K562 (cell line): ENCODE data around the gene KRTAP20-2. TPM values are rescaled to one million over a fixed set of nuclear protein-coding genes. Genes with fewer than 3 reads are reported as not detected.

Experiments used
- ATAC-seq: fragments of 200-7000 bp; cut with Tn5 transposase; 3 replicates; pipeline ENCODE4 v1.9.1; 2020; ENCODE audit warnings: moderate library complexity
- BruUV-seq: library from RNA; stranded (reverse); fragments of 400-500 nt; replicated peaks from 2 replicates; lab custom pipeline; 2021; lab: Mats Ljungman, UMichigan
- CTCF ChIA-PET: fragments of 300-600 bp; formaldehyde crosslinking; extraction: SDS; loops from one replicate; lab custom pipeline; 2021; ENCODE audit warnings: low intra/inter-chr PET ratio; lab: Yijun Ruan, JAX
- POLR2A ChIA-PET: fragments of 300-600, 350-650 bp; sonication (Branson Sonifier 250); formaldehyde crosslinking; extraction: SDS; loops from one replicate; lab custom pipeline; 2021; ENCODE audit warnings: antibody characterized with exemption, inconsistent platforms; lab: Yijun Ruan, JAX
- DNase-seq, 4 experiments: peaks; one replicate each; pipeline versions ENCODE4 v3.0.0 to v3.0.0-alpha.2; 2011 to 2018; ENCODE audit warnings: low spot score in 3 of 4, mixed read lengths in 3 of 4; ENCODE audit errors: extremely low read depth in 1 of 4
- FAIRE-seq: peaks from 2 replicates; lab custom pipeline; 2011; peaks lifted over from hg19 to GRCh38; lab: Jason Lieb, UNC
- H2AFZ ChIP-seq: 2 replicates; pipeline ENCODE4 v1.6.0; 2011; ENCODE audit warnings: low read depth, low read length, control low read depth, inconsistent platforms
- H3K27ac ChIP-seq: fragments of 200-600 bp; 3 replicates; pipeline ENCODE4 v1.8.0; 2011; ENCODE audit warnings: low read depth, mild to moderate bottlenecking, control low read depth, inconsistent platforms, low read length, moderate library complexity, mixed read lengths; ENCODE audit errors: extremely low read depth
- H3K27me3 ChIP-seq, 2 experiments: fragments of 300-600 bp in 1 of 2; 2 replicates in 1 of 2; 3 replicates in 1 of 2; pipeline versions ENCODE4 v1.6.0 to v1.8.0; 2011; ENCODE audit warnings: inconsistent platforms in 2 of 2, low read length in 2 of 2, mild to moderate bottlenecking in 1 of 2, mixed read lengths in 1 of 2, moderate library complexity in 1 of 2; ENCODE audit not compliant: control insufficient read depth in 2 of 2, insufficient read depth in 2 of 2
- H3K36me3 ChIP-seq: fragments of 300-600 bp; 3 replicates; pipeline ENCODE4 v1.8.0; 2011; ENCODE audit warnings: mild to moderate bottlenecking, low read length, inconsistent platforms; ENCODE audit not compliant: control insufficient read depth, insufficient read depth
- H3K4me1 ChIP-seq, 2 experiments: fragments of 200-600 bp in 1 of 2; replicated peaks in 1 of 2; 2 replicates in 1 of 2; 3 replicates in 1 of 2; pipeline versions ENCODE4 v1.5.1 to v1.8.0; 2011; ENCODE audit warnings: inconsistent platforms in 2 of 2, low read length in 2 of 2, mild to moderate bottlenecking in 1 of 2, mixed read lengths in 1 of 2, moderate library complexity in 1 of 2; ENCODE audit not compliant: control insufficient read depth in 2 of 2, insufficient read depth in 2 of 2
- H3K4me2 ChIP-seq: 2 replicates; pipeline ENCODE4 v1.6.1; 2011; ENCODE audit warnings: low read length, control low read depth, inconsistent platforms, mixed read lengths; ENCODE audit not compliant: insufficient read depth
- H3K4me3 ChIP-seq: fragments of 200-600 bp; sonication (generic), shearing (Covaris generic); 2 replicates; pipeline ENCODE4 v1.5.1; 2016; ENCODE audit warnings: control low read depth, inconsistent platforms
- H3K79me2 ChIP-seq: fragments of 200-600 bp; 3 replicates; pipeline ENCODE4 v1.8.0; 2011; ENCODE audit warnings: low read length, inconsistent platforms; ENCODE audit not compliant: control insufficient read depth, insufficient read depth
- H3K9ac ChIP-seq, 2 experiments: 2 replicates each; pipeline versions ENCODE4 v1.6.0 to v1.6.1; 2011; ENCODE audit warnings: low read depth in 2 of 2, low read length in 2 of 2, control low read depth in 1 of 2, inconsistent platforms in 1 of 2, mild to moderate bottlenecking in 1 of 2, mixed read lengths in 1 of 2; ENCODE audit not compliant: insufficient read depth in 1 of 2
- H3K9me1 ChIP-seq: one replicate; pipeline ENCODE4 v1.6.0; 2011; ENCODE audit warnings: inconsistent platforms, mild to moderate bottlenecking, low read length, moderate library complexity; ENCODE audit not compliant: control insufficient read depth, insufficient read depth
- H3K9me3 ChIP-seq: replicated peaks from 2 replicates; pipeline ENCODE4 v1.5.1; 2011; ENCODE audit warnings: low read depth, low read length, inconsistent platforms; ENCODE audit not compliant: control insufficient read depth, insufficient read depth
- H4K20me1 ChIP-seq: replicated peaks from 2 replicates; pipeline ENCODE4 v1.6.1; 2011; ENCODE audit warnings: low read length, inconsistent platforms, mixed read lengths; ENCODE audit not compliant: control insufficient read depth, insufficient read depth
- CHD1 ChIP-seq: fragments of 200-600 bp; sonication (generic); IDR thresholded peaks from one replicate; pipeline ENCODE4 v1.6.1; 2012; ENCODE audit warnings: mild to moderate bottlenecking, moderate library complexity, low read length, inconsistent platforms
- FOSL1 ChIP-seq: fragments of 200-800 bp; sonication (Bioruptor generic); conservative IDR thresholded peaks from 2 replicates; pipeline ENCODE4 v1.6.1; 2016; ENCODE audit warnings: missing genetic modification characterization, missing compliant biosample characterization
- HMBOX1 ChIP-seq: sonication (generic); IDR thresholded peaks from 2 replicates; pipeline ENCODE4 v1.6.1; 2016
- HOXB6 ChIP-seq: fragments of 250-450 bp; sonication (Bioruptor Pico); IDR thresholded peaks from 2 replicates; pipeline ENCODE4 v1.5.1; 2022; ENCODE audit warnings: mild to moderate bottlenecking, borderline replicate concordance
- MYC ChIP-seq, 2 experiments: fragments of 250-450 bp in 1 of 2; sonication (Bioruptor Pico) in 1 of 2; IDR thresholded peaks; 2 replicates each; pipeline versions ENCODE4 v1.5.1 to v1.6.1; 2012 to 2021; ENCODE audit warnings: low read depth in 2 of 2, borderline replicate concordance in 1 of 2, improper control_type of control experiment in 1 of 2, low read length in 1 of 2, mild to moderate bottlenecking in 1 of 2, moderate library complexity in 1 of 2
- NFXL1 ChIP-seq: fragments of 450-650 bp; formaldehyde crosslinking; IDR thresholded peaks from 2 replicates; pipeline ENCODE4 v1.4.0; 2021; ENCODE audit warnings: mild to moderate bottlenecking
- NR1H2 ChIP-seq: sonication (generic); formaldehyde crosslinking; IDR thresholded peaks from 2 replicates; pipeline ENCODE4 v1.4.0; 2020; ENCODE audit warnings: mild to moderate bottlenecking, missing genetic modification reagents
- SMAD1 ChIP-seq: fragments of 150-350 bp; IDR thresholded peaks from 2 replicates; pipeline ENCODE4 v1.6.1; 2014; ENCODE audit warnings: low read length, low read depth; ENCODE audit not compliant: partially characterized antibody
- SRSF3 ChIP-seq: fragments of 200-400 bp; formaldehyde crosslinking; IDR thresholded peaks from 2 replicates; pipeline ENCODE4 v1.6.1; 2016; ENCODE audit warnings: mild to moderate bottlenecking, low read length, moderate library complexity; ENCODE audit not compliant: insufficient read depth
- TBP ChIP-seq: optimal IDR thresholded peaks from 2 replicates; pipeline ENCODE3; 2011; ENCODE audit warnings: low read depth, low read length, improper control_type of control experiment
- TRIM25 ChIP-seq: fragments of 450-650 bp; IDR thresholded peaks from 2 replicates; pipeline ENCODE4 v1.7.0; 2016; ENCODE audit warnings: borderline replicate concordance
- ZMIZ1 ChIP-seq, 2 experiments: fragments of 150-350 bp in 1 of 2; IDR thresholded peaks; 2 replicates each; pipeline ENCODE4 v1.6.1; 2012 to 2016; ENCODE audit warnings: low read depth in 2 of 2, low read length in 2 of 2, mild to moderate bottlenecking in 1 of 2, moderate library complexity in 1 of 2
- ZNF124 ChIP-seq: sonication (generic); formaldehyde crosslinking; IDR thresholded peaks from 2 replicates; pipeline ENCODE4 v1.8.1; 2022; ENCODE audit warnings: missing genetic modification reagents
- ZNF274 ChIP-seq: IDR thresholded peaks from 2 replicates; pipeline ENCODE4 v1.6.1; 2011; ENCODE audit warnings: low read depth, mild to moderate bottlenecking, low read length, moderate library complexity, borderline replicate concordance
- WGBS: fragments of 100-300 bp; shearing (Covaris generic); methylation state at CpG from one replicate; pipeline ENCODE4 v1.1.6; 2016; ENCODE audit warnings: low coverage, mixed read lengths; ENCODE audit not compliant: insufficient coverage; ENCODE audit errors: missing lambda C conversion rate; 5-methylcytosine and 5-hydroxymethylcytosine counted together
- in situ Hi-C: fragments of 300-500 bp; cut with MboI; formaldehyde crosslinking; loops from 4 replicates; pipeline ENCODE4 v1.15.0; 2018; ENCODE audit warnings: inconsistent platforms, mixed read lengths
- intact Hi-C: fragments of 100-400 bp; cut with micrococcal nuclease; formaldehyde crosslinking; loops from 2 replicates; pipeline ENCODE4 v1.14.2; 2022
- polyA plus RNA-seq, 8 experiments: library from polyadenylated mRNA; depleted of rRNA in 4 of 8; stranded (reverse) in 5 of 8; unstranded in 3 of 8; fragments of >200 nt; fragmentation: Nextera tagmentation in 2 of 8; fragmentation: Illumina TruSeq in 1 of 8; extraction: Ambion mirVana in 2 of 8; extraction: Trizol in 1 of 8; gene quantifications; 2 replicates each; pipeline versions ENCODE4 v1.2.1 to v1.2.3, GENCODE V29; 2011 to 2014; ENCODE audit warnings: inconsistent platforms in 1 of 8, missing spikeins in 1 of 8
- total RNA-seq, 7 experiments: library from RNA; depleted of rRNA in 6 of 7; stranded (reverse); fragments of >200 nt in 6 of 7; fragmentation: Illumina TruSeq in 2 of 7; extraction: Trizol in 2 of 7; gene quantifications; 2 replicates each; pipeline versions ENCODE4 v1.2.1 to v1.2.3, GENCODE V29; 2011 to 2021; ENCODE audit warnings: low replicate concordance in 1 of 7

The KRTAP20-2 gene
- total and polyA plus RNA-seq, 9 of the 15 experiments (the other 6 are each of a cell fraction or from before 2014, with no cell fraction given): not detected

GRCh38 chr21:30620522-30620921 lies 14.5 kb upstream of the KRTAP20-2 start, which contains the start of gene KRTAP20-4 (continued):
- no peak for TF ChIP-seq ZMIZ1 (IDR thresholded peaks at IDR 0.05; ENCODE audit: low read depth in 2 of 2, low read length in 2 of 2)
- no peak for TF ChIP-seq TBP
- no peak for TF ChIP-seq ZNF274
- no peak for TF ChIP-seq MYC (IDR thresholded peaks at IDR 0.05; ENCODE audit: low read depth, low read length)
- no peak for TF ChIP-seq MYC (CRISPR knock-in tag; IDR thresholded peaks at IDR 0.05; ENCODE audit: borderline replicate concordance, low read depth)
- TF ChIP-seq HOXB6 (CRISPR knock-in tag): no peak

- ChIA-PET CTCF (no interaction called here), POLR2A (interaction anchor here (0.7 kb wide), 1 partner anchor 744 kb away, joined by 3 read pairs; no protein-coding TSS in a partner anchor)
- FAIRE-seq (no peak), DNase-seq (no peak), ATAC-seq (no peak)
- Histone ChIP-seq H3K27ac (no peak overlapping the region), H2AFZ (no peak overlapping the region), H3K4me2 (no peak overlapping the region), H3K9ac (no peak overlapping the region), H3K4me3 (no peak overlapping the region), H3K9me1 (no peaks in the 10 kb centered on the region), H3K36me3 (no peaks in the 10 kb centered on the region), H4K20me1 (no peaks in the 10 kb centered on the region), H3K9me3 (no peaks in the 10 kb centered on the region), H3K79me2 (no peaks in the 10 kb centered on the region), H3K4me1 (no peaks in the 10 kb centered on the region), H3K27me3 (no peaks in the 10 kb centered on the region)
- intact Hi-C loops (no loop called here), in situ Hi-C loops (no loop called here)
- BruUV-seq: no TSS peak
- 4% methylated on average over 3 of the region's 3 CpGs for WGBS
- no peak for TF ChIP-seq SRSF3
- TF ChIP-seq NR1H2 (CRISPR knock-in tag): no peak
- no peak for TF ChIP-seq ZNF124 (CRISPR knock-in tag)
- no peak for TF ChIP-seq CHD1
- no peak for TF ChIP-seq TRIM25
- TF ChIP-seq SMAD1: no peak
- no peak for TF ChIP-seq HMBOX1
- no peak for TF ChIP-seq NFXL1
- no peak for TF ChIP-seq FOSL1 (tag)
These were observed 11.6 kb upstream of the KRTAP20-2 start for GRCh38 chr21:30623362-30623761.
